ENCODE data around the gene PGP. TPM values are rescaled to one million over a fixed set of nuclear protein-coding genes. Genes with fewer than 3 reads are reported as not detected.
"Not testable (repeated sequence)": the region's sequence is repeated elsewhere in the genome, so short reads cannot be mapped to it uniquely, and the experiment has no call there.

Gene PGP
- total RNA-seq, 6 experiments from 2014 or later: 12.8 to 17.8 (median 15.1) TPM

- Mint-ChIP-seq H3K36me3 (ENCODE audit: low read depth) (peaks cover 11% of the 10 kb centered on the region; the same call in 1 of the 2 replicates), H3K4me3 (peak overlapping the region; percentile 79), H3K4me1 (ENCODE audit: low read depth) (peaks cover 13% of the 10 kb centered on the region), H3K27me3 (ENCODE audit: insufficient read depth) (peaks cover 6% of the 10 kb centered on the region), H3K9me3 (no peaks in the 10 kb centered on the region), H3K27ac (peak overlapping the region; percentile 37)
- no peak for DNase-seq
- TF ChIP-seq CTCF (IDR thresholded peaks at IDR 0.05): no peak
Observed at GRCh38 chr16:2204416-2205103, 10.1 kb downstream of the PGP start.

- H3K4me3 Mint-ChIP-seq: peak overlapping the region; percentile 30; the same call in 1 of the 2 replicates
- H3K9me3 Mint-ChIP-seq, H3K27ac Mint-ChIP-seq, DNase-seq: not testable (repeated sequence)
- H3K27me3 Mint-ChIP-seq (ENCODE audit: insufficient read depth): peaks cover 12% of the 10 kb centered on the region
- peaks cover 11% of the 10 kb centered on the region; the same call in 1 of the 2 replicates for H3K36me3 Mint-ChIP-seq (ENCODE audit: low read depth)
- H3K4me1 Mint-ChIP-seq (ENCODE audit: low read depth): peaks cover 13% of the 10 kb centered on the region
Observed at GRCh38 chr16:2203119-2203688, 11.4 kb downstream of the PGP start.

GRCh38 chr16:2200313-2200712, 14.3 kb downstream of the PGP start:
- no peak overlapping the region for H3K27ac Mint-ChIP-seq
- no peak overlapping the region for H3K4me3 Mint-ChIP-seq
- no peak for TF ChIP-seq CTCF (IDR thresholded peaks at IDR 0.05)
- H3K4me1 Mint-ChIP-seq (ENCODE audit: low read depth): peaks cover 7% of the 10 kb centered on the region
- peaks cover 16% of the 10 kb centered on the region for H3K27me3 Mint-ChIP-seq (ENCODE audit: insufficient read depth)
- H3K36me3 Mint-ChIP-seq (ENCODE audit: low read depth): no peaks in the 10 kb centered on the region
- H3K9me3 Mint-ChIP-seq: no peaks in the 10 kb centered on the region
- DNase-seq: no peak

- TF ChIP-seq CTCF (IDR thresholded peaks at IDR 0.05): no peak
- DNase-seq: no peak
- Mint-ChIP-seq H3K27me3 (ENCODE audit: insufficient read depth) (peaks cover 18% of the 10 kb centered on the region), H3K36me3 (ENCODE audit: low read depth) (no peaks in the 10 kb centered on the region), H3K4me1 (ENCODE audit: low read depth) (peaks cover 5% of the 10 kb centered on the region), H3K4me3 (no peak overlapping the region), H3K27ac (no peak overlapping the region), H3K9me3 (no peaks in the 10 kb centered on the region)
Observed at GRCh38 chr16:2199621-2200139, 15.0 kb downstream of the PGP start.

GRCh38 chr16:2199095-2199494, 15.5 kb downstream of the PGP start:
- Mint-ChIP-seq H3K4me3 (no peak overlapping the region), H3K27me3 (ENCODE audit: insufficient read depth) (peaks cover 18% of the 10 kb centered on the region)

More at GRCh38 chr16:2199095-2199494, 15.5 kb downstream of the PGP start:
- no peaks in the 10 kb centered on the region for H3K36me3 Mint-ChIP-seq (ENCODE audit: low read depth)
- no peaks in the 10 kb centered on the region; the same call in 1 of the 2 replicates for H3K4me1 Mint-ChIP-seq (ENCODE audit: low read depth)
- H3K27ac Mint-ChIP-seq: no peak overlapping the region
- TF ChIP-seq CTCF (IDR thresholded peaks at IDR 0.05): no peak
- no peak for DNase-seq
- H3K9me3 Mint-ChIP-seq: no peaks in the 10 kb centered on the region

Measured in HFFc6 (cell line).